Keratinocyte (primary cell): ENCODE measurements around the gene PTK6.

Experiments
- CTCF ChIP-seq, 3 experiments: IDR thresholded peaks in 1 of 3; conservative IDR thresholded peaks in 1 of 3; optimal IDR thresholded peaks in 1 of 3; 2 replicates in 2 of 3; 3 replicates in 1 of 3; pipeline versions ENCODE3 to v1.5.1; 2011; ENCODE audit warnings: low read length in 3 of 3, mild to moderate bottlenecking in 3 of 3, moderate library complexity in 2 of 3, control low read depth in 1 of 3, inconsistent platforms in 1 of 3; ENCODE audit not compliant: insufficient read depth in 2 of 3; ENCODE audit errors: extremely low read depth in 1 of 3
- EZH2 ChIP-seq: IDR thresholded peaks from one replicate; pipeline ENCODE4 v1.6.1; 2012; ENCODE audit warnings: inconsistent platforms, mild to moderate bottlenecking, low read length, moderate library complexity

- TF ChIP-seq EZH2 = no peak
- no peak for TF ChIP-seq CTCF (optimal IDR thresholded peaks at IDR 0.05 in 1 of 3, IDR thresholded peaks at IDR 0.05 in 1 of 3, conservative IDR thresholded peaks at IDR 0.05 in 1 of 3; ENCODE audit: extremely low read depth in 1 of 3, insufficient read depth in 2 of 3, low read length in 3 of 3)
These were observed 33.7 kb downstream of the PTK6 start for GRCh38 chr20:63503524-63503923.
